GM12873 (cell line): ENCODE results near the gene TMEM79.

Source experiments
- CTCF ChIP-seq: IDR thresholded peaks from 2 replicates; pipeline ENCODE4 v1.5.1; 2012; ENCODE audit warnings: low read depth, mild to moderate bottlenecking, moderate library complexity, low read length, control low read depth; ENCODE audit not compliant: insufficient read depth; ENCODE audit errors: missing control alignments

TMEM79 gene

DNA sequence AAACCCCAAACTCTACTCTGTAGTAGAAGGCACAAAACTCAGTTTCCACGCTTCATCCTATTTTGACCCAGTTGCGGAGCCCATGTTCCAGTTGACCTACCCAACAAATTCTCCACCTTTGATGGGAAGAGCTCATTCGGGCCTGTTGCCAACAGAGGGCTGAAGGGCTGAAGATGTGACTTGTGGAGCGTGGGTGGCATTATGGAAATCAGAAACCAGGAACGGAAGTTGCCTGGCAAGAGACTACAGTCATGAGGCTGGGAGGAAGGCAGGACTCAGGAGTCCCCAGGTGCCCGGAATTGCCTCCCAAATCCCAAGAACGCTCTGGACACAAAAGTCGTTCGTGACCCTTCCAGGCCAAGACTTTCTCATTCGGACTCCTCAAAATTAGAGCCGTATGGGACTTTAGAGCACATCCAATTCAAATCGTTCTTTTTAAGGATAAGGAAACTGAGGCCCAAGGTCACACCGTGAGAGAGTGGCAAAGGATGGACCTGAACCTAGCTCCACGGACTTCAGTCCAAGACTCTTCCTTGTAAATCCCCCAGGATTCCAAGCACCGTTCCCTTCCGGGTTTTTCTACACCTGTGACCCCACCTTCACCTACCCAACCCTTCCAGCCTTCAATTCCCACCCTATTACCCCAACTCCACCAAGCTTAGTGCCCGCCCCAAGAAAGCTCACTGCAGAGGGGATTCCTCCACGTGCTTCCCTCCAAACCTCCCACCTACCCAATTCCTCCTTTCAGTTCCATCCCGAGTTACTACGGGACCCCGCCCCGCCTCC is 2.2 kb upstream of the TMEM79 start:
- no peak for TF ChIP-seq CTCF

DNA sequence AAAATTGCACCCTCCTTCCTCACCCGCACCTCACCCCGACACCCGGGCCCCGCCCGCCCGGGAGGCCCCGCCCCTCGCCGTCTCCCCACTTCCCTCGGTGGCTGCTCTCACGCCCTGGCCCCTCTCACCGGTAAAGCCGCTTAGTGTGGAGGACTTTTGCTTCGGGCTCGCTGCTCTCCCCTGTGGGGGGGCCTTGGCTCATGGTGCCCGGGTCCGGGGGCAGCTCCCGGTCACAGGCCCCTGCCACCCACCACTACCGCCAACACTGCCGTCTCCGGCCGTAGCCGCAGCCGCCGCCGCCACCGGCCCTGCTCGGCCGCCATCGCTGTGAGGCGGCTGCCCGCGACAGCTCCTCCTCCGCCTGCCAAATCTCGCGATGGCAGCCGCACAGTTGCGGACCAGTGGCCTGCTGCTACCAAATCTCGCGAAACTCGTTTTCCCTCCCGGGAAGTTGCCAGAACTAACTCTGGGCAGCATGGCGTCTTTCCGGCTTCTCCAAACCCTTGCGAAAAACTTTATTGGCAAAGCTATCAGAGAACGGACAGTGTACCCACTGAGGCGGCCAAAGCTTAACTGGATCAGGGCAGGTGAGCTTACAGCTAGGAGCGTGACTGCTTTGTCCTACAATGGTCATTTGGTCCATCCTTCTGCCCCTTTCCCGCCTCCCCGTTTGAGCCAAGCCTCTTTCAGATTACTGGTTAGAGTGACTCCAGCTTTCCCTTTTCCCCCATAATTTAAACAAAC is 1.5 kb upstream of the TMEM79 start, which contains the start of gene SMG5:
SMG5 (minus strand) TSS at position 347 of the 744 bp plus-strand sequence; CDS start at position 202, 145 bp downstream.
- TF ChIP-seq CTCF = no peak

GRCh38 chr1:156283521-156283920 is 604 bp upstream of the TMEM79 start:
- TF ChIP-seq CTCF = no peak

DNA sequence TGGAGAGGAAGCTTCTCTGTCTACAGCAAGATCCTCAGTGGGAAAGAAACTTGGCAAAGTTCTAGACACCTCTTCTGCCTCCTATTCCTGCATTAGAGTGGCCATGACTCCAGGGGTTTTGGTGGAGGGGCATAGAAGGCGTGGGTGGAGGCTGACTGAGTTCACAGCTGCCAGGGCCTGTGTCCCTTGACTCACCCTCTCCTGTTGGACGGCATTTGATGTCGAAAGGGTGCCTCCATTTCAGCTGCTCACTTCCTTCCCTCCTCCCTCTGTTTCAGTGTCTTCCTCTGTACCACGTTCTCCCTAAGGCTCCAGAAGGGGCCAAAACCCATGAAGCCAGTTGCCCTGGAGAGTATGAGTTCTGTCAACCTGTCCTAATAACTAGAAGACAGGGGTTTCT is 632 bp downstream of the TMEM79 start:
- no peak for TF ChIP-seq CTCF

DNA sequence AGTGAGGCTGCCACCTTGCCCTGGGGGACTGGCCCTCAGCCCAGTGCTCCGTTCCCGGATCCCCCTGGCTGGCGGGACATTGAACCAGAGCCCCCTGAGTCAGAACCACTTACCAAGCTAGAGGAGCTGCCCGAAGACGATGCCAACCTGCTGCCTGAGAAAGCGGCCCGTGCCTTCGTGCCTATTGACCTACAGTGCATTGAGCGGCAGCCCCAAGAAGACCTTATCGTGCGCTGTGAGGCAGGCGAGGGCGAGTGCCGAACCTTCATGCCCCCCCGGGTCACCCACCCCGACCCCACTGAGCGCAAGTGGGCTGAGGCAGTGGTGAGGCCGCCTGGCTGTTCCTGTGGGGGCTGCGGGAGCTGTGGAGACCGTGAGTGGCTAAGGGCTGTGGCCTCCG is 1.3 kb downstream of the TMEM79 start:
- TF ChIP-seq CTCF = no peak

DNA sequence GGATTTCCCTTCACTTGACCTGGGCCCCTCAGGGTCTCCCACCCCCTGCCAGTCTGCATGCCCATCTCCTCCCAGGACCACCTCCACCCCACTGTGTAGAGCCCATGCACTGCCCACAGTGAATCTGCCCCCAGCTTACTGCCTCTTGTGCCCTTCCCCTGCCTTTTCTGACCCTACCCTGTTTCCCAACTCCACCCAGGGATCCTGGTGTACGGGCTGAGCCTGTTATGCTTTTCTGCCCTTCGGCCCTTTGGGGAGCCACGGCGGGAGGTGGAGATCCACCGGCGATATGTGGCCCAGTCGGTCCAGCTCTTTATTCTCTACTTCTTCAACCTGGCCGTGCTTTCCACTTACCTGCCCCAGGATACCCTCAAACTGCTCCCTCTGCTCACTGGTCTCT is 1.9 kb downstream of the TMEM79 start:
- no peak for TF ChIP-seq CTCF

GRCh38 chr1:156289857-156290256 is 5.7 kb downstream of the TMEM79 start:
- TF ChIP-seq CTCF = no peak
